Fibroblast of peridontal ligament (primary cell): ENCODE results near the gene HSF4.

Source experiments
- DNase-seq: peaks from one replicate; pipeline ENCODE4 v3.0.0-alpha.2; 2010; ENCODE audit errors: extremely low read depth

Gene HSF4

GRCh38 chr16:67166598-67167168 lies 2.1 kb downstream of the HSF4 start:
- DNase-seq: no peak

DNA sequence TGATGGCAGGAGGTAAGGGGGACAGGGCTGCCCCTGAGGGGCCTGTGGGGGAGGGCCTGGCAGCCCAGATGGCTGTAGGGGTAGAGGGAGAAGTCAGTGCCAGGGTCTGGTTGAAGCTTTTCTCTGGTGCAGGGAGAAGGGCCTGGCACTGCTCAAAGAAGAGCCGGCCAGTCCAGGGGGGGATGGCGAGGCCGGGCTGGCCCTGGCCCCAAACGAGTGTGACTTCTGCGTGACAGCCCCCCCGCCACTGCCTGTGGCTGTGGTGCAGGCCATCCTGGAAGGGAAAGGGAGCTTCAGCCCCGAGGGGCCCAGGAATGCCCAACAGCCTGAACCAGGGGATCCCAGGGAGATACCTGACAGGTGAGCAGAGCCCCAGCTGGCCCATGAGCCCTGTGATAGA lies 3.0 kb downstream of the HSF4 start:
- DNase-seq: no peak

DNA sequence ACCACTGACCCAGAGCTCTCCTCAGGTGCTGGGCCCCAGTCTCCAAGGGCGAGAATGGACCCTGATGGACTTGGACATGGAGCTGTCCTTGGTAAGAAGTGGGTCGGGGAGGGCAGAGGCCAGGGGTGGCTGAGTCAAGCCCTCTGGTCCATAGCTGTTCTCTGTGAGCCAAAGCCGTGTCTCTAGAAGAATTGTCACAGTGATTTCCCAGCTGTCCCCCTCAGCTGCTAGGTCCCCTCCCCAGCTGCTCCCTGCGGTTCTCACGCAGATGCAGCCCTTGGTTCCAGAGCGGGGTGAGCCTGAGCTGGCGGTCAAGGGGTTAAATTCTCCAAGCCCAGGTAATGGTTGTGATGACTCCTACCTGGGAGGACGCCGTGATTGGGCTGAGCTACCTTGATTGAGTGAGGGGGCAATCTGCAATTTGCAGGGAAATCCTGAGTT lies 4.5 kb downstream of the HSF4 start:
- DNase-seq: no peak

- DNase-seq: no peak
Measured at GRCh38 chr16:67169642-67170167, 5.2 kb downstream of the HSF4 start.

DNA sequence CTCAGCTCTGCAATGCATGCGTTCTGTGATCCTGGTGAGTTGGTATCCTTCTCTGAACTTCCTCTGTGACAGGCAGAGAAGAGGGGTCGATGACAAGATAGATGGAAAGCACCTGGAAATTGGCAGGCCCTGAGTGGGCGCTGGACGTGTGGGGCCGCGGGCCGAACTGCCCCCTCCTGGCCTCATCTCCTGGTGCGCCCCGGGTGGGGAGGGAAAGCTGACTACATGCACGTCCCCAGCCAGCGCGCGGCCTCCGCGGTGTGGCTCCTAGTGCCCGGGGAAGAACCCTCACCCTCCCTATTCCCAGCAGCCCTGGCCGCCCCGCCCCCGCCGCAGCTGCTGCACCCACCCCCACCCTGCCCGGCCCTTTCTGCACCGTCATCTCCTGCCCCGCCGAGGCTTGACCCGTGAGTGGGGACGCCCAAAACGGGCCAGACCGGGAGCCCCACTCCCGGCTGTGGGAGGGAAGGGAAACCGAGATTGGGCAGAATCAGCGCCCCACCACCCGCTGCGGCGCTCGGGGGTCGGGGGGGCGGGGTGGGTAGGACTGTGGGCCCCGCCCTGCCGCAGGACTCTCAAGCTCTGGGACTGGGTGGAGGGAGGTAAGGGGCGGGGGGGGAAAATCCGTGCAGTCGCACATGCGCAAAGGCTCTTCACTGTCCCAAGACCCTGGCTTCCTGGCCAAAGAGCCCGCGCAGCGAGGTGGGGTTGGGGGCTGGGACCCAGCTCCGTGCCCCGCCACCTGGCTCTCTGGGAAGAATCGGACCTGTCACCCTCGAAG lies 5.8 kb downstream of the HSF4 start, which contains the start of gene NOL3:
Gene NOL3, plus strand, starts transcription at position 371 of the 781 bp plus-strand sequence.
- peak; percentile 77 for DNase-seq

GRCh38 chr16:67170949-67171649 lies 6.6 kb downstream of the HSF4 start:
- DNase-seq: peak; percentile 40

DNA sequence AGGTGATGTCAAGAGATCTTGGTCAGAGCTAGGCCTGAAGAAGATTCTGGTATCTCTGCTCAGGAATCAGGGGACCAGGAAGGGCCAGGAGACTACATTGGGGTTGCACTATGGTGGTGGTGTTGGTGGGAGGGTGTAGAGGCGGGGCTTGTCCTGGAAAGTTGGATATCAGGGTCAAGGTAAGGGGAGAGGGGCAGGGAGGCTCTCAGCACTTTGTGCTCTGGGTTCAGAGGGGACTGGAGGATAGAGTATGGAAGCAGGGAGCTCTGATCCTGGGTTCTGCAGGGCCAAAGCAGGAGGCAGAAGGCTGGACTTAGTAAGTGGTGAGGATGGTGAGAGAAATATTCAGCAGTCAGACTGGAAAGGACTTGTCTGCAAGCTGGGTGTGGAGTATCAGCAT lies 8.8 kb downstream of the HSF4 start:
- no peak for DNase-seq

GRCh38 chr16:67173808-67174705 lies 9.5 kb downstream of the HSF4 start:
- DNase-seq: peak; percentile 76

- no peak for DNase-seq
Measured at GRCh38 chr16:67174706-67175231, 10.2 kb downstream of the HSF4 start.

- DNase-seq: no peak
Measured at GRCh38 chr16:67176662-67177061, 12.1 kb downstream of the HSF4 start.

GRCh38 chr16:67177743-67178699 lies 13.5 kb downstream of the HSF4 start:
- DNase-seq: peak; percentile 34

DNA sequence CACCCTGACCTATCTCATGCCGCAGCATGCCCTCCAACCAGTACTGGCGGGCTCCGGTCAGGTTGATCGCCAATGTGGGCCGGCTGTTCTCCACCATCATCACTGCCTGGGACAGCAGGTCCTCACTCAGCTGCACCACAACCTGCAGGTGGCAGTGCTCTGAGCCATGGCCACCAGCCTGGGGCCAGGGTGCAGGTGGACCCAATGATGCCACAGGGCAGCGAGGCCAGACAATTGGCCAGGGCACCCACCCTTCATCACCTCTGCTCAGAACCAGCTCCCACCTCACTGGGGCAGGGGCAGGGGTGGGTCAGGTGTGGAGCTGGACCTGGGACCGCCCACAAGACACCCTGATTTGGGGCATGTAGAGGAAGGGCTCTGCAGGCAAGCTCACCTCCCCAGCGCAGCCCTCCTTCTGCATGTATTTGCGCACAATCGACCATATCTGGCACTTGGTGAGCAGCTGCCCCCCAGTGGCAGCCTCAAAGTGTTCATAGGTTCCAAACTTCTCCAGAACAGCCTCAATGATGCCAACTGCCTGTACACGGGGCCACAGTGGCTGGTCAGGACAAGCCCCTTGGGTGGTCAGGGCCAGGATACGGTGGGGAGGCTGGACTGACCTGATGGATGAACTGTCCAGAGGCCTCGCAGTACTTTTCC lies 15.0 kb downstream of the HSF4 start:
- DNase-seq: no peak

DNA sequence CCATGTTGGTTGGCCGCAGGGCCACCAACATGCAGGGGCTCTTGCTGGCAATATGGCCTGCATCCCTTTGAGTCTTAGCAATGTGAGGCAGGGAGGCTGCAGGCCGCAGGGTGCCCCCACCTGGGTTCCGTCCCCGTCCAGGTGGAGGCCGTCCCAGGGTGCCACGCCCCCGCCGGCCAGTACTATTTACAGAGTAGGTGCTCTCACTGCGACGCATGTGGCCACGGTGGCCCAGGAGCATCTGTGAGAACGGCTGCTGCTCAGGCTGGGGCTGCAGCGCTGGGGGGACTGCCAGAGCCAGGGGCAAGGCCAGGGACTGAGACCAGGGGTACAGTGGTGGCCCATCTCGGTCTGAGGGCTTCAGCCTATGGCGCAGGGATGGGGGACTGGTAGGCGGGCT lies 15.6 kb downstream of the HSF4 start:
- no peak for DNase-seq

GRCh38 chr16:67181346-67181745 lies 16.8 kb downstream of the HSF4 start:
- peak; percentile 93 for DNase-seq

GRCh38 chr16:67182288-67182687 lies 17.7 kb downstream of the HSF4 start:
- DNase-seq: no peak

GRCh38 chr16:67183284-67183626 lies 18.7 kb downstream of the HSF4 start:
- DNase-seq: no peak

GRCh38 chr16:67183627-67184452 lies 19.3 kb downstream of the HSF4 start, which contains the start of gene MATCAP1:
Gene MATCAP1, minus strand, starts transcription at chr16:67183963. Its CDS starts 3,353 bp downstream, at chr16:67180610.
- DNase-seq: peak; percentile 96

GRCh38 chr16:67184453-67184994 lies 20.0 kb downstream of the HSF4 start:
- DNase-seq: no peak
